Coronary artery (tissue), 2 donors: ENCODE data around the gene MYH11.

ENCODE experiments used
- DNase-seq: peaks from one replicate; pipeline ENCODE4 v3.0.0-alpha.2; 2017; ENCODE audit warnings: low spot score
- H3K27ac ChIP-seq, 2 donors: fragments of 200-600 bp; sonication (generic); one replicate each; pipeline ENCODE4 v1.5.1; 2016 to 2019
- H3K4me3 ChIP-seq: fragments of 200-600 bp; sonication (generic); 2 replicates; pipeline ENCODE4 v1.5.1; 2016; ENCODE audit warnings: mild to moderate bottlenecking, moderate library complexity
- TF ChIP-seq, protein P1 (sequence below): fragments of 200-600 bp; sonication (generic); IDR thresholded peaks from one replicate; pipeline ENCODE4 v1.5.1; 2019; ENCODE audit warnings: antibody characterized with exemption

Gene MYH11

DNA sequence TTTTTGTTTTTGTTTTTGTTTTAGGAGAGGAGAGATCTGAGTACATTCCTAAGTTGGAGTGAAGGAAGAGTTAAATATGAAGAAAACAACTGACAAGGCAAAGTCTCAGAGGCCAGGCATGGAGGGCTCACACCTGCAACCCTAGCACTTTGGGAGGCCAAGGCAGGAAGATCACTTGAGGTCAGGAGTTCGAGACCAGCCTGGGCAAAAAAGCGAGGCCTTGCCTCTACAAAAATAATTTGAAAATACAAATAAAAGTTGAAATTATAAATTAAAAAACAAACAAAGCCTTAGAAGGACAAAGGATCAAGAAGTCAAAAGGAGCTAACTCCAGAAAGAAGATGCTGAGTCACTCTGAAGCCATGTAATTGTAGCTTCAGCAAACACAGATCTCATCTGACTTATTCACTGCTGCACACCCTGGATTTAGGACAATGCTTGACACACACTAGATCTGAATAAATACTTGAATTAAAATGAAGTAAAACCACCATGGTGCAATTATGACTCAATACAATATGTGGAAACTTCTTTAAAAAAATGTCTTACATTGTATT lies 22.5 kb upstream of the MYH11 start:
- no peak for DNase-seq
- H3K27ac ChIP-seq = peak overlapping the region in 1 of 2 donors; percentile 50
- TF ChIP-seq, protein P1, sequence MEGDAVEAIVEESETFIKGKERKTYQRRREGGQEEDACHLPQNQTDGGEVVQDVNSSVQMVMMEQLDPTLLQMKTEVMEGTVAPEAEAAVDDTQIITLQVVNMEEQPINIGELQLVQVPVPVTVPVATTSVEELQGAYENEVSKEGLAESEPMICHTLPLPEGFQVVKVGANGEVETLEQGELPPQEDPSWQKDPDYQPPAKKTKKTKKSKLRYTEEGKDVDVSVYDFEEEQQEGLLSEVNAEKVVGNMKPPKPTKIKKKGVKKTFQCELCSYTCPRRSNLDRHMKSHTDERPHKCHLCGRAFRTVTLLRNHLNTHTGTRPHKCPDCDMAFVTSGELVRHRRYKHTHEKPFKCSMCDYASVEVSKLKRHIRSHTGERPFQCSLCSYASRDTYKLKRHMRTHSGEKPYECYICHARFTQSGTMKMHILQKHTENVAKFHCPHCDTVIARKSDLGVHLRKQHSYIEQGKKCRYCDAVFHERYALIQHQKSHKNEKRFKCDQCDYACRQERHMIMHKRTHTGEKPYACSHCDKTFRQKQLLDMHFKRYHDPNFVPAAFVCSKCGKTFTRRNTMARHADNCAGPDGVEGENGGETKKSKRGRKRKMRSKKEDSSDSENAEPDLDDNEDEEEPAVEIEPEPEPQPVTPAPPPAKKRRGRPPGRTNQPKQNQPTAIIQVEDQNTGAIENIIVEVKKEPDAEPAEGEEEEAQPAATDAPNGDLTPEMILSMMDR = no peak
- H3K4me3 ChIP-seq = no peak overlapping the region

DNA sequence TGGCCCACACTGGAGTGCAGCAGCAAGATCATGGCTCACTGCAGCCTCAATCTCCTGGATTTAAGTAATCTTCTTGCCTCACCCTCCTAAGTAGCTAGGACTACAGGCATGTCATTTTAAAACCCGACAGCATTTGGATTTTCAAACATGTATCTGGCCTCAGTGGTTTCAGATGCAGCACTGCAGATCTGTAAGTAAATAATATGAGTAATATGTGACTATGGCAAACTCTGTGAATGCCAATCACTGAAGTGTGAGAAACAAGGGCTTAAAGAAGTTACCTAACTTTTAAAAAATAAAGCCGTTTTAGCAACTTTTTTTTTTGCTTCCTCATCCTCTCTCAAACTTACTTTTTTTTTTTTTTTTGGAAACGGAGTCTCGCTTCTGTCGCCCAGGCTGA lies 19.7 kb upstream of the MYH11 start:
- Histone ChIP-seq H3K4me3 (no peak overlapping the region), H3K27ac (no peak overlapping the region)
- TF ChIP-seq, protein P1 = no peak
- DNase-seq = no peak

DNA sequence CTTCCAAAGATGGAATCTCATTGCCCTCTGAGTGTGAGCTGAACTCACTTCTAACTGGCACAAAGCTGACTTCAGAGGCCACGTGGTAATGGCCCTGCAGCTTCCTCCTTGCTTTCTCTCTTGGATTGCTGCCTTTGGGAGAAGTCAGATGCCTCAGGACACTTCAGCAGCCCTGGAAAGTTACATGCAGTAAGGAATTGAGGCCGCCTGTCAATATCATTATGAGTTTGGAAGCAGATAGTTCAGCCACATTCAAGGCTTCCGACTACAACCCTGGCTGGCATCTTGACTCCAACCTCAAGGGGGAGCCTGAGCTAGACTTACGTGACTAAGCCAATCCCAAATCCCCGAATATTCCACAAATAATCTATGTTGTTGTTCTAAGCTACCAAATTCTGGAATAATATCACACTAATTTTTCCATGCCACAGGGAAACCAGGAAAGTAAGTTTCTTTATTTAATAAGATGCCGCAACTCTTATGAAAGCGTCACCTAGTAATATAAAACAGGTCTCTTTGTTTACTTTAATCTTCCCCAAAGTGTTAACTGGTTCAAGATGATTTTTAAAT lies 18.0 kb upstream of the MYH11 start:
- TF ChIP-seq, protein P1 = peak; percentile 70
- Histone ChIP-seq H3K27ac (peak overlapping the region; percentile 19 to 61), H3K4me3 (peak overlapping the region; percentile 6)
- no peak for DNase-seq

DNA sequence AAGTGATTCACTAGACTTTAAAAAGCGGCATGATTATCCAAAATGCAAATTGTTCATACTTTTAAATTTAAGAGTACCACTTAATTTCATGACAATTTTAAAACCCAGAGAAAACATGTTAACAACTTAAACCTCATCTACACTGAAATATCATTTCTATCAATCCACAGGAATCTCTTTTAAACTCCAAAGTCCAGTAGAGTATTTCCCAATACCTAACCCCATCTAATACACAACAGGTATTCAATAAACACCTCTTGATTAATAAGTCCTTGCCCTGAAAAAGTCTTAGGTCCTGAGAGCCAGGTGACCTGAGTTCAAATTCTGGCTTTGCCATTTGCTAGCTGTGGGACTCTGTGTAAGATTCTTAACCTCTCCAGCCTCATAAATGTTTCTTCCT lies 16.9 kb upstream of the MYH11 start:
- H3K4me3 ChIP-seq = no peak overlapping the region
- H3K27ac ChIP-seq = no peak overlapping the region
- TF ChIP-seq, protein P1 = no peak
- DNase-seq = no peak

DNA sequence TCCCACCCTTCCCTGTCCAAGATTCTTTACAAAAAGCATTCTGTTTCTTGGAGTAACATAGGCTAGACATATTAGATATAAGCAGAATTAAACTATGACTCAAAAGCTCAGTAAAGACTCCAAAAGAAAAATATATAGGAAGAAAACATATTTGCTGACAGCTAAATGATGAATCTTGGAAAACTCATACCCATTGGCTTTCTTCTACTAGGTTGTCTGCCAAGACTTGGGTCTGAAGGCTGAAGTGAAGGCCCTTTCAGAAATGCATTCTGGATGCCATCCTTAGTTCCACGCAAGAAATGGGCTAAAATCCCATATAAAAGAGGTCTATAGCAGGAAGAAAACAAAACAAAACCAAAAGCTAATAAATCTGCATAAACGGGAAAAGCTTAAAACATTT lies 16.5 kb upstream of the MYH11 start:
- H3K4me3 ChIP-seq = no peak overlapping the region
- TF ChIP-seq, protein P1 = no peak
- H3K27ac ChIP-seq = no peak overlapping the region
- DNase-seq = no peak

DNA sequence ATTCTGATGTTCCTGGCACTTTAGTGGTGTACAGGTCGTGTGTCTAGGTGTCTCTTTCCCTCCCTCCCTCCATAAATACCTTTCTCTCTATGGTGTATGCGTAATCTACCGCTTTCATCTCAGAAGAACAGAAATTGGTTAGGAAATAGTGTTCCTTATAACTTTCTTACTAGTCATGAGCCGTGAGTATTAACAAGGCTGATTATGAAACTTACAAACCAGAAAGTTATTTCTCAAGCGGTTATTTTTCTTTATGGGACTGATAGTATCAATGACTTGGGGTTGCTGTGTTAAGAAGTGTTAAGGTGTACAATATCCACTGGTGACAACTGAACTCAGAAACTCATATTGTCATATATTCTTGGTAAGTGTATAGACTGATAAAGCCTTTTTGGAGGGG lies 13.2 kb upstream of the MYH11 start:
- Histone ChIP-seq H3K4me3 (no peak overlapping the region), H3K27ac (no peak overlapping the region)
- no peak for DNase-seq
- TF ChIP-seq, protein P1 = no peak

DNA sequence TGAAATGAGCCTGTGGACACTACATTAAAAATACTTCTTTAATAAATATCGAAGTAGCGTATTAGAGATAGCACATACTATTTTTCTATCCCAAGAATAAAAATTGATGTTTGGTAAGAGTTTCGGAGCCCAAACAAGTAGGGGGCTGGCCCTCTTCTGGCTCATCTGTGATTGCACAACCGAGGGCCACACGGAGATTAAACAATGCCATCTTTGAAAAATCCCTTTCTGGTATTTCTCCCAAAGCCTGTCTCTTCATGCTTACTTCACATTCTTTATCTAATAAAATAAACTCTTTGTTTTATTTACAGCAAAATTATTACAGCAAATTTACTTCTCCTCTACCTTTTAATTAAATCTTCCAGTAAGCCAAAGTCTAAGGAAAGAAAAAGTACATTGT lies 9.6 kb upstream of the MYH11 start:
- TF ChIP-seq, protein P1 = no peak
- no peak for DNase-seq
- no peak overlapping the region for H3K4me3 ChIP-seq
- H3K27ac ChIP-seq = no peak overlapping the region
